ENCODE results near the gene CGREF1. TPM values are rescaled to one million over a fixed set of nuclear protein-coding genes. Genes with fewer than 3 reads are reported as not detected.

Gene CGREF1
- total RNA-seq, 1 experiment from 2014 or later = 1.0 TPM

GRCh38 chr2:27148801-27149439 is 30.0 kb upstream of the CGREF1 start, which contains the start of gene TCF23:
Gene TCF23 (plus strand): TSS chr2:27149004. CDS start chr2:27149134, 130 bp downstream.
- no peaks in the 10 kb centered on the region for H3K27me3 ChIP-seq (ENCODE audit: control insufficient read depth, insufficient read depth, low read length)
- no peak for DNase-seq
- no peaks in the 10 kb centered on the region for H3K36me3 ChIP-seq (replicated peaks; ENCODE audit: control insufficient read depth, insufficient read depth, low read length)
- no peak within 1 kb of the TSS for H3K4me3 ChIP-seq (ENCODE audit: insufficient read depth, low read depth, low read length)

- H3K4me3 ChIP-seq (ENCODE audit: insufficient read depth, low read depth, low read length) = no peak overlapping the region
- no peaks in the 10 kb centered on the region for H3K27me3 ChIP-seq (ENCODE audit: control insufficient read depth, insufficient read depth, low read length)
- DNase-seq = no peak
- no peaks in the 10 kb centered on the region for H3K36me3 ChIP-seq (replicated peaks; ENCODE audit: control insufficient read depth, insufficient read depth, low read length)
Observed at GRCh38 chr2:27147935-27148334, 29.0 kb upstream of the CGREF1 start.

- no peak overlapping the region for H3K4me3 ChIP-seq (ENCODE audit: insufficient read depth, low read depth, low read length)
- H3K27me3 ChIP-seq (ENCODE audit: control insufficient read depth, insufficient read depth, low read length) = no peaks in the 10 kb centered on the region
- H3K36me3 ChIP-seq (replicated peaks; ENCODE audit: control insufficient read depth, insufficient read depth, low read length) = no peaks in the 10 kb centered on the region
- DNase-seq = no peak
Observed at GRCh38 chr2:27145682-27146081, 26.8 kb upstream of the CGREF1 start.

DNA sequence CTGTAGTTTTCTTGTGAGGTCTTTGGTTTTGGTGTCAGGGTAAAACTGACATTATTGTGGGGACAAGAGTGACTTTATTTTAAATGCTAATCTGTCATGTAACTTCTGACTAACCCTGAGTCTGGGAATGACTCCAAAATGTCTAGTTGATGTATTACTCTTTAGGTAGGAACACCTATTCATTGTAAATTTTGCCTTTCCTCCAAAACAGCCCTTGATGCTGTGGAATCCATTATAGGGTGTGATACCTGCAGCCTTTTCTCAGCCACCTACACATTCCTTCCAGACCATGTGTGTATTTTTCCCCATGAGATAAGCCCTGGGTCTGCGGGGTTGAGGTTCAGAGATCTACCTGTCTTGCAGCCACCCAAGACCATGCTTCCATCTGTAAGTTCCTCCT is 24.4 kb upstream of the CGREF1 start:
- Histone ChIP-seq H3K36me3 (replicated peaks; ENCODE audit: control insufficient read depth, insufficient read depth, low read length) (no peaks in the 10 kb centered on the region), H3K4me3 (ENCODE audit: insufficient read depth, low read depth, low read length) (no peak overlapping the region), H3K27me3 (ENCODE audit: control insufficient read depth, insufficient read depth, low read length) (no peaks in the 10 kb centered on the region)
- DNase-seq = no peak

GRCh38 chr2:27139310-27139709 is 20.4 kb upstream of the CGREF1 start, which contains the start of gene PRR30:
Gene PRR30 (minus strand): TSS chr2:27139410. CDS start chr2:27138329, 1,081 bp downstream.
- no peaks in the 10 kb centered on the region for H3K36me3 ChIP-seq (replicated peaks; ENCODE audit: control insufficient read depth, insufficient read depth, low read length)
- no peak for DNase-seq
- H3K4me3 ChIP-seq (ENCODE audit: insufficient read depth, low read depth, low read length) = no peak within 1 kb of the TSS
- H3K27me3 ChIP-seq (ENCODE audit: control insufficient read depth, insufficient read depth, low read length) = no peaks in the 10 kb centered on the region

GRCh38 chr2:27138111-27138510 is 19.2 kb upstream of the CGREF1 start:
- H3K27me3 ChIP-seq (ENCODE audit: control insufficient read depth, insufficient read depth, low read length) = no peaks in the 10 kb centered on the region
- H3K4me3 ChIP-seq (ENCODE audit: insufficient read depth, low read depth, low read length) = no peak overlapping the region
- peaks cover 2% of the 10 kb centered on the region for H3K36me3 ChIP-seq (replicated peaks; ENCODE audit: control insufficient read depth, insufficient read depth, low read length)
- DNase-seq = no peak

DNA sequence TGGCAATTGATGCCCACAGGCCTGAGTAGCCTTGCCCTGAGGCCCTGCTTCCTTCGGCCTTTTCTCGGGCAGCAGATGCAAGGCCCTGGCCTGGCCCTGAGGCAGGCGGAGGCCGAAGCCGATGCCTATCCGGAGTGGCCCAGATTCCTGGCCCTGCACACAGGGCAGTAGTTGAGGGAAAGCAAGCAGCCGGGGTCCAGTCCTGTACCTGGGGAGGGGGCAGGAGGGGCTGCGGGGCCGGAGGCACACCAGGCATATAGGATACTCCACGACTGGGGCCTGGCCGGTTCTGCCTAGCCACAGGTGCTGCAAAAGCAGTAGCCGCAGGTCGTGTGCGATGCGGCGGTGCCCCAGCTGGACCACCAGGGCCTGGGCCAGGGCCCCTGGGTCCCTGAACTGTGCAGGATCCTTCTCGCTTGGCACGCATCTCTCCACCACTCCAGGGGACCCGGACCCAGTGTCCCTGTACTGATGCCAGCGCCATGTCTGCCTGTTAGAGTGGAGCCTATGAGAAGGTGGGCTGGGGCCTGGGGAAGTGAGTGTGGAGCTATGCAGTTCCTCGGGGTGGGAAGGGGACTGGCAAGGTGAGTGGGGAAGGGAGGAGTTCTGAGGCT is 18.5 kb upstream of the CGREF1 start:
- Histone ChIP-seq H3K27me3 (ENCODE audit: control insufficient read depth, insufficient read depth, low read length) (no peaks in the 10 kb centered on the region), H3K36me3 (replicated peaks; ENCODE audit: control insufficient read depth, insufficient read depth, low read length) (peaks cover 9% of the 10 kb centered on the region), H3K4me3 (ENCODE audit: insufficient read depth, low read depth, low read length) (no peak overlapping the region)
- no peak for DNase-seq

DNA sequence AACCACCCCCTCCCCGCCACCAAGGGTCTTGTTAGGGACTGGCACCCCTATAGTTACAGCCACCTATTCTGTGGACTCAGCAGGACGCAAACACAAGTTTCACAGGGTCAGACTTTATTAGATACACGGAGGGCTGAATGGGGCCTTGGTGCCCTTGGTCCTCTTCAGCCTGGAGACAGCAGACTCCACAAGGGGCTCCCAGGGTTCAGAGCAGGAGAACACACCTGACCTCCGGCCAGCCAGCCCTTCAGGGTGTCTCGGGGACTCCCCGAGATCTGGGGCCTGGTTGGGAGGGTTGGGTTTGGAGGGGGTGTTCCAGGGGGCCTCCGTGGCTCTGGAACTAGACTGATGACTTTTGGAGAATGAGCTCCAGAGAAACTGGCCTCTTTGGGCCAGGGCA is 17.8 kb upstream of the CGREF1 start:
- no peak for DNase-seq
- Histone ChIP-seq H3K4me3 (ENCODE audit: insufficient read depth, low read depth, low read length) (no peak overlapping the region), H3K27me3 (ENCODE audit: control insufficient read depth, insufficient read depth, low read length) (no peaks in the 10 kb centered on the region), H3K36me3 (replicated peaks; ENCODE audit: control insufficient read depth, insufficient read depth, low read length) (peaks cover 16% of the 10 kb centered on the region)

DNA sequence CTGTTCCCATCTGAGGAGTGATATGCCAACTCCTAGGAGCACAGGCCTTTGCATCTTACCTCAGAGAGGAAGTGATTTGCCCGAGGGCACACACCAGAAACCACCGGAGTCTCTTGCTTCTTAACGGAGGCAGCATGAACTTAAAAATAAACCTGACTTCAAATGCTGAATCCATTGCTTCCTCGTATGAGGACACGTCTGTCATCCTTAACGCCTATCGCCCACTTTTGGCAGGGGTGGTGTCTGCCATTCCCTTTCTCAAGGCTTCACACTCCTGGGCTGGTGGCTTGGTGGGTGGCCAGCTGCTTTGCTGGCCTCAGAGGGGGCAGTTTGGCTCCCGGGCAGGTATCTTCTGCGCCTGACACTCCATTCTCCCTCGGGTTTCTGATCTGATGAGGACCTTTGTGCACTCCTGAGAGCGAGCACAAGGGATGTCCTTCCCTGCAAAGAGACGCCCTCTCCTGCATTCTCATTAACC is 16.6 kb upstream of the CGREF1 start:
- Histone ChIP-seq H3K27me3 (ENCODE audit: control insufficient read depth, insufficient read depth, low read length) (no peaks in the 10 kb centered on the region), H3K36me3 (replicated peaks; ENCODE audit: control insufficient read depth, insufficient read depth, low read length) (peaks cover 26% of the 10 kb centered on the region), H3K4me3 (ENCODE audit: insufficient read depth, low read depth, low read length) (no peak overlapping the region)
- no peak for DNase-seq

DNA sequence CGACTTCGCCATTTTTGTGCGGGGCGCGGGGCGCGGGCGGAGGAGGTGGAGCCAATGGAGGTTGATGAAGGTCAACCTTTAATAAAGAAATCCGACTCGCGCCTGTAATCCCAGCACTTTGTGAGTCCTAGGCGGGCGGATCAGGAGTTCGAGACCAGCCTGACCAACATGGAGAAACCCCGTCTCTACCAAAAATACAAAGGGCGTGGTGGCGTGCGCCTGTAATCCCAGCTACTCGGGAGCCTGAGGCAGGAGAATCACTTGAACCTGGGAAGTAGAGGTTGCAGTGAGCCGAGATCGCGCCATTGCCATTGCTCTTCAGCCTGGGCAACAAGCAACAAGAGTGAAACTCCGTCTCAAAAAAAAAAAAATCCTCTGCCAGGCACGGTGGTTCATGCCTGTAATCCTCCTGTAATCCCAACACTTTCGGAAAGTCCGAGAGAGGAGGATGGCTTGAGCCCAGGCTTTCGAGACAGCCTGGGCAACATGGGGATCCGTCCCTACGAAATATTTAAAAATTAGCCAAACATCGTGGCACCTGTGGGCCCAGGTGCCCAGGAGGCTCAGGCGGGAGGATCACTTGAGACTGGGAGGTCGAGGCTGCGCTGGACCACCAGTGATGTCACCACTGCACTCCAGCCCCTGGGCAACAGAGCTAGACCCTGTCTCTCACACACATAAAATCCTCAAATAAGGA is 16.0 kb upstream of the CGREF1 start:
- Histone ChIP-seq H3K27me3 (ENCODE audit: control insufficient read depth, insufficient read depth, low read length) (no peaks in the 10 kb centered on the region), H3K36me3 (replicated peaks; ENCODE audit: control insufficient read depth, insufficient read depth, low read length) (peaks cover 29% of the 10 kb centered on the region), H3K4me3 (ENCODE audit: insufficient read depth, low read depth, low read length) (peak overlapping the region; percentile 16; the same call in 1 of the 2 replicates)
- no peak for DNase-seq

GRCh38 chr2:27133905-27134780 is 15.2 kb upstream of the CGREF1 start, which contains the start of gene PREB:
Gene PREB (minus strand): TSS chr2:27134636. CDS start chr2:27134421, 215 bp downstream.
- H3K27me3 ChIP-seq (ENCODE audit: control insufficient read depth, insufficient read depth, low read length) = no peaks in the 10 kb centered on the region
- peak within 1 kb of the TSS; percentile 94 for H3K4me3 ChIP-seq (ENCODE audit: insufficient read depth, low read depth, low read length)
- DNase-seq = peak; percentile 99
- peaks cover 32% of the 10 kb centered on the region for H3K36me3 ChIP-seq (replicated peaks; ENCODE audit: control insufficient read depth, insufficient read depth, low read length)

GRCh38 chr2:27133195-27133875 is 14.4 kb upstream of the CGREF1 start:
- H3K27me3 ChIP-seq (ENCODE audit: control insufficient read depth, insufficient read depth, low read length) = no peaks in the 10 kb centered on the region
- peaks cover 32% of the 10 kb centered on the region for H3K36me3 ChIP-seq (replicated peaks; ENCODE audit: control insufficient read depth, insufficient read depth, low read length)
- peak overlapping the region; percentile 94 for H3K4me3 ChIP-seq (ENCODE audit: insufficient read depth, low read depth, low read length)
- peak; percentile 55 for DNase-seq

DNA sequence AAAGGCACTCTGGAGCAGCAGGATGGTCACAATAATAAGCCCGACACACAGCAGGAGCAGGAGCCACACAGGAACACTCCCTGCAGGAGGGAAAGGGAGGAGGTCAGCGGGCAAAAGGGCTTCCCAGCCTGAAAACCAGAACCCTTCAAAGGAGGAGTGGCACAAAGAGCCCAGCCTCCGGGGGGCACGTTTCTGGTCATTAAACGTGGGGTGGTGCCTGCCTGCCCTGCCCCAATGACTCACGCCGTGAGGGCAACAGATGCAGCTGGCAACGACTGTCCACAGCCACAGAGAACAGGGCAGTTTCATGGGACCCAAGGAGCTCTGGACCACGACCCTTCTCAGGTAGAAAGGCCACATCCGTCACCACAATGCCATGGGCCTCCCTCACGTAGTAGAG is 12.5 kb upstream of the CGREF1 start:
- Histone ChIP-seq H3K4me3 (ENCODE audit: insufficient read depth, low read depth, low read length) (no peak overlapping the region), H3K36me3 (replicated peaks; ENCODE audit: control insufficient read depth, insufficient read depth, low read length) (peaks cover 32% of the 10 kb centered on the region), H3K27me3 (ENCODE audit: control insufficient read depth, insufficient read depth, low read length) (no peaks in the 10 kb centered on the region)
- DNase-seq = peak; percentile 10

- Histone ChIP-seq H3K4me3 (ENCODE audit: insufficient read depth, low read depth, low read length) (no peak overlapping the region), H3K36me3 (replicated peaks; ENCODE audit: control insufficient read depth, insufficient read depth, low read length) (peaks cover 32% of the 10 kb centered on the region), H3K27me3 (ENCODE audit: control insufficient read depth, insufficient read depth, low read length) (no peaks in the 10 kb centered on the region)
- DNase-seq = no peak
Observed at GRCh38 chr2:27130396-27130795, 11.5 kb upstream of the CGREF1 start.
